Sigmoid colon (tissue), 7 donors: Measurements from ENCODE around the gene GTF3C4. TPM values are rescaled to one million over a fixed set of nuclear protein-coding genes. Genes with fewer than 3 reads are reported as not detected.

ENCODE experiments used
- DNase-seq: peaks from one replicate; pipeline ENCODE4 v3.0.0-alpha.2; 2019
- H3K27ac ChIP-seq, 4 donors: fragments of 200-600 bp; sonication (generic); one replicate each; pipeline ENCODE4 v1.5.1; 2016 to 2019; ENCODE audit warnings: mild to moderate bottlenecking in 1 of 4
- H3K27me3 ChIP-seq, 3 donors: fragments of 200-600 bp; sonication (generic); one replicate each; pipeline ENCODE4 v1.5.1; 2019; ENCODE audit warnings: mild to moderate bottlenecking in 1 of 3
- H3K36me3 ChIP-seq, 4 donors: fragments of 200-600 bp; sonication (generic); one replicate each; pipeline ENCODE4 v1.5.1; 2016 to 2019
- H3K4me1 ChIP-seq, 4 donors: fragments of 200-600 bp; sonication (generic); one replicate each; pipeline ENCODE4 v1.5.1; 2017 to 2019
- H3K4me3 ChIP-seq, 4 donors: fragments of 200-600 bp; sonication (generic); one replicate each; pipeline ENCODE4 v1.5.1; 2017 to 2019; ENCODE audit warnings: mild to moderate bottlenecking in 2 of 4, moderate library complexity in 1 of 4
- H3K9me3 ChIP-seq, 4 donors: fragments of 200-600 bp in 3 of 4; sonication (generic) in 3 of 4; one replicate each; pipeline versions ENCODE4 v1.5.1 to v1.6.1; 2013 to 2019
- EP300 ChIP-seq, 4 donors: sonication (generic); formaldehyde crosslinking; IDR thresholded peaks; one replicate each; pipeline ENCODE4 v1.6.1; 2017; ENCODE audit warnings: antibody characterized with exemption in 4 of 4
- POLR2A ChIP-seq, 2 donors: fragments of 450-650 bp; IDR thresholded peaks; one replicate each; pipeline ENCODE4 v1.6.1; 2016; ENCODE audit warnings: antibody characterized with exemption in 2 of 2, mild to moderate bottlenecking in 2 of 2, moderate library complexity in 2 of 2
- POLR2AphosphoS5 ChIP-seq, 4 donors: sonication (generic); formaldehyde crosslinking; IDR thresholded peaks; one replicate each; pipeline ENCODE4 v1.6.1; 2017; ENCODE audit warnings: antibody characterized with exemption in 4 of 4
- WGBS, 2 donors: extraction: QIAGEN DNeasy Blood & Tissue Kit; methylation state at CpG; one replicate each; pipeline ENCODE4 v1.1.7; 2013; 5-methylcytosine and 5-hydroxymethylcytosine counted together
- intact Hi-C: fragments of 100-400 bp; cut with DNase I; formaldehyde crosslinking; loops from one replicate; pipeline ENCODE4 v1.15.1; 2023
- polyA plus RNA-seq, 3 donors: library from polyadenylated mRNA; stranded (reverse); fragments of 200-250 nt; gene quantifications; one replicate each; pipeline ENCODE4 v1.2.3, GENCODE V29; 2013
- total RNA-seq, 4 donors: library from RNA; depleted of rRNA; stranded (reverse); fragments of >200 nt; gene quantifications; one replicate each; pipeline ENCODE4 v1.1.0, GENCODE V29; 2016
- TF ChIP-seq, protein P1 (sequence below), 4 experiments: fragments of 450-650 bp in 3 of 4; fragments of 200-600 bp in 1 of 4; IDR thresholded peaks; one replicate each; pipeline ENCODE4 v1.5.1; 2016 to 2019; ENCODE audit warnings: antibody characterized with exemption in 4 of 4, mild to moderate bottlenecking in 3 of 4, moderate library complexity in 2 of 4
- donor health status: healthy with polysubstance abuse.
- donor health status: Bipolar disorder and iron deficiency.
- donor health status: healthy.

Gene GTF3C4
- total and polyA plus RNA-seq, 7 donors = 2.1 to 12.2 (median 10.7) TPM

GRCh38 chr9:132637801-132638200 lies 32.5 kb upstream of the GTF3C4 start:
- H3K4me1 ChIP-seq = no peaks in the 10 kb centered on the region
- 59 to 86% methylated on average over 12 of the region's 12 CpGs for whole genome bisulfite sequencing, 2 donors
- peaks cover 3 to 75% (median 19%) of the 10 kb centered on the region in 4 donors for H3K36me3 ChIP-seq

GRCh38 chr9:132638240-132638639 lies 32.0 kb upstream of the GTF3C4 start:
- Histone ChIP-seq H3K9me3 (no peaks in the 10 kb centered on the region), H3K27ac (no peak overlapping the region), H3K27me3 (no peaks in the 10 kb centered on the region), H3K36me3 (peaks cover 3 to 78% (median 19%) of the 10 kb centered on the region in 4 donors), H3K4me3 (no peak overlapping the region), H3K4me1 (no peaks in the 10 kb centered on the region)
- no peak for DNase-seq
- WGBS, 2 donors = 90 to 94% methylated on average over 5 of the region's 5 CpGs
- no peak for TF ChIP-seq POLR2AphosphoS5 (IDR thresholded peaks at IDR 0.05)
- TF ChIP-seq POLR2A (IDR thresholded peaks at IDR 0.05) = no peak
- TF ChIP-seq EP300 (IDR thresholded peaks at IDR 0.05) = no peak
- TF ChIP-seq, protein P1, sequence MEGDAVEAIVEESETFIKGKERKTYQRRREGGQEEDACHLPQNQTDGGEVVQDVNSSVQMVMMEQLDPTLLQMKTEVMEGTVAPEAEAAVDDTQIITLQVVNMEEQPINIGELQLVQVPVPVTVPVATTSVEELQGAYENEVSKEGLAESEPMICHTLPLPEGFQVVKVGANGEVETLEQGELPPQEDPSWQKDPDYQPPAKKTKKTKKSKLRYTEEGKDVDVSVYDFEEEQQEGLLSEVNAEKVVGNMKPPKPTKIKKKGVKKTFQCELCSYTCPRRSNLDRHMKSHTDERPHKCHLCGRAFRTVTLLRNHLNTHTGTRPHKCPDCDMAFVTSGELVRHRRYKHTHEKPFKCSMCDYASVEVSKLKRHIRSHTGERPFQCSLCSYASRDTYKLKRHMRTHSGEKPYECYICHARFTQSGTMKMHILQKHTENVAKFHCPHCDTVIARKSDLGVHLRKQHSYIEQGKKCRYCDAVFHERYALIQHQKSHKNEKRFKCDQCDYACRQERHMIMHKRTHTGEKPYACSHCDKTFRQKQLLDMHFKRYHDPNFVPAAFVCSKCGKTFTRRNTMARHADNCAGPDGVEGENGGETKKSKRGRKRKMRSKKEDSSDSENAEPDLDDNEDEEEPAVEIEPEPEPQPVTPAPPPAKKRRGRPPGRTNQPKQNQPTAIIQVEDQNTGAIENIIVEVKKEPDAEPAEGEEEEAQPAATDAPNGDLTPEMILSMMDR (IDR thresholded peaks at IDR 0.05) = no peak
- intact Hi-C loops = no loop called here

More at GRCh38 chr9:132637801-132638200, 32.5 kb upstream of the GTF3C4 start:
- Histone ChIP-seq H3K27ac (no peak overlapping the region), H3K4me3 (no peak overlapping the region), H3K27me3 (no peaks in the 10 kb centered on the region), H3K9me3 (no peaks in the 10 kb centered on the region)
- DNase-seq = no peak
- TF ChIP-seq POLR2AphosphoS5 (IDR thresholded peaks at IDR 0.05) (no peak), EP300 (IDR thresholded peaks at IDR 0.05) (no peak), POLR2A (IDR thresholded peaks at IDR 0.05) (no peak)
- TF ChIP-seq, protein P1 (IDR thresholded peaks at IDR 0.05) = no peak
- intact Hi-C loops = no loop called here

DNA sequence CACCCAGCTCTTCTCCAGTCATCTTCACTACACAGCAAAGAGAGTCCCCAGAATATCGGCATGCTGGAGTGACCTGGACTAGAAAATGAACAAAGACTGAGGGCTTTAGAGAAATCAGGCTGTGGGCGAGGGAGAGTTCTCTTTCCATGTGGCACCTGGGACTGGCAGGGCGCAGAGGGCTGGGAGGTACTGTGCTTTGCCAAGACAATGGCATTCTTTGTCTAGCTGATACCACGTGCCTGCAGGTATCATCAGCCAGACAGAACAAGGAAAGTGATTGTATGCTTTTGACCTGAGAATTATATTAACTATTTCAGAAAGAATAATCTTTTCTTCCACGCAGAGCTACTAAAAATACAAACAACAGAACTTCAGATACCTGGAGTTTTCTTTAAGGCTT lies 30.9 kb upstream of the GTF3C4 start:
- H3K4me1 ChIP-seq = no peaks in the 10 kb centered on the region
- intact Hi-C loops = no loop called here
- WGBS, 2 donors = 20 to 73% methylated on average over 5 of the region's 5 CpGs
- H3K36me3 ChIP-seq = peaks cover 4 to 89% (median 19%) of the 10 kb centered on the region in 4 donors
- no peak overlapping the region for H3K4me3 ChIP-seq
- no peak for DNase-seq
- H3K27ac ChIP-seq = no peak overlapping the region
- TF ChIP-seq POLR2A (IDR thresholded peaks at IDR 0.05) (peak in 1 of 2 donors; percentile 11), EP300 (IDR thresholded peaks at IDR 0.05) (no peak)
- no peaks in the 10 kb centered on the region for H3K9me3 ChIP-seq
- H3K27me3 ChIP-seq = no peaks in the 10 kb centered on the region

DNA sequence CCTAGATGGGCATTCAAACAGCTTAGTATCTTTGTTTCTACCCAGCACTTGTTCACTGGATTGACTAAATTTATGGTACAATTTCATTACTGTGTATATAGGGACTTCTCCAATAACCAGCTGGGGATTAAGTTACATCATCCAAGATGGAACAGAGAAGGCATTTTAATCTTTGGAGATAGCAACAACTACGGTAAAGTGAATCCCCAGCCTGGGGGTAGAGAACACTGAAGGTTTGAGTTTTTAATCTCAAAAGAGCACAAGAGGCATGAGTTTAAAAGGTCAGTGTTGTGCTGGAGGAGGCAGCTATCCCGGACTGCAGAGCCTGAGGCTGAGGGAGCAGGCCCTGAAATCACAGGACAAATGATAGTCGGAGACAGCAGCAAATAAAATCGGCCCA lies 29.0 kb upstream of the GTF3C4 start:
- Histone ChIP-seq H3K36me3 (peaks cover 8 to 97% (median 33%) of the 10 kb centered on the region in 4 donors), H3K4me3 (no peak overlapping the region), H3K27ac (no peak overlapping the region), H3K9me3 (no peaks in the 10 kb centered on the region), H3K4me1 (no peaks in the 10 kb centered on the region), H3K27me3 (no peaks in the 10 kb centered on the region)
- intact Hi-C loops = no loop called here
- TF ChIP-seq POLR2AphosphoS5 (IDR thresholded peaks at IDR 0.05) (no peak), POLR2A (IDR thresholded peaks at IDR 0.05) (no peak), EP300 (IDR thresholded peaks at IDR 0.05) (no peak)
- TF ChIP-seq, protein P1 (IDR thresholded peaks at IDR 0.05) = no peak
- no peak for DNase-seq
- WGBS, 2 donors = 80 to 89% methylated on average over 4 of the region's 4 CpGs

DNA sequence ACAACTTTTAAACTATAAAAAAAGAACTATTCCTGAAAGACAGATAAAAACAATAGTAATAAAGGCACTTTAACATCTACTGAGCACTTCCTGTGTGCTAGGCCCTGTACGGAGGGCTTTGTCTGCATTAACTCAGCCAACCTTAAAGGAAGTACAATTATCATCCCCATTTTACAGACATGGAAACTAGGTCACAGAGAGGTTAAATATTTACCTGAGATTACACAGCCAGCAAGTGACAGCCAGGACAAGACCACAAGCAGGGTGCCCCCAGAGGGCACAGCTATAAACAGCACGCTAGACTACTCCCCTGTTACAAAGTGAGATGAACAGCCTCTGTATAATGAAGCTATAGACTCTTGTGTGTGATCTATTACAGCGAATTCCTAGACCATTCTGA lies 26.0 kb upstream of the GTF3C4 start:
- TF ChIP-seq EP300 (IDR thresholded peaks at IDR 0.05) (no peak), POLR2AphosphoS5 (IDR thresholded peaks at IDR 0.05) (no peak), POLR2A (IDR thresholded peaks at IDR 0.05) (no peak)
- TF ChIP-seq, protein P1 (IDR thresholded peaks at IDR 0.05) = no peak
- no peak overlapping the region for H3K4me3 ChIP-seq
- no peak overlapping the region for H3K27ac ChIP-seq
- peaks cover 8 to 98% (median 45%) of the 10 kb centered on the region in 4 donors for H3K36me3 ChIP-seq
- intact Hi-C loops = no loop called here
- 52 to 81% methylated on average over 3 of the region's 3 CpGs for WGBS, 2 donors
- H3K27me3 ChIP-seq = no peaks in the 10 kb centered on the region
- no peak for DNase-seq
- H3K9me3 ChIP-seq = no peaks in the 10 kb centered on the region
- no peaks in the 10 kb centered on the region for H3K4me1 ChIP-seq
